Keratinocyte (primary cell): Measurements from ENCODE around the gene VIPR2. TPM values are rescaled to one million over a fixed set of nuclear protein-coding genes. Genes with fewer than 3 reads are reported as not detected.

Experiments
- DNase-seq: peaks from one replicate; pipeline ENCODE4 v3.0.0-alpha.2; 2011; ENCODE audit warnings: low read depth, missing footprints, low spot score
- FAIRE-seq: peaks from 2 replicates; lab custom pipeline; 2011; peaks lifted over from hg19 to GRCh38; lab: Jason Lieb, UNC
- H2AFZ ChIP-seq: 2 replicates; pipeline ENCODE4 v1.6.0; 2012; ENCODE audit warnings: low read length, control low read depth, inconsistent platforms; ENCODE audit not compliant: control insufficient read depth
- H3K27ac ChIP-seq: 2 replicates; pipeline ENCODE4 v1.5.1; 2011; ENCODE audit warnings: low read length; ENCODE audit not compliant: control insufficient read depth, insufficient read depth
- H3K27me3 ChIP-seq: 3 replicates; pipeline ENCODE4 v1.6.0; 2011; ENCODE audit warnings: low read length; ENCODE audit not compliant: control insufficient read depth, insufficient read depth; ENCODE audit errors: extremely low read depth
- H3K36me3 ChIP-seq, 2 experiments: 2 replicates in 1 of 2; 3 replicates in 1 of 2; pipeline ENCODE4 v1.5.1; 2011; ENCODE audit warnings: low read length in 2 of 2, mild to moderate bottlenecking in 1 of 2; ENCODE audit not compliant: control insufficient read depth in 2 of 2, insufficient read depth in 2 of 2; ENCODE audit errors: extremely low read depth in 1 of 2
- H3K4me1 ChIP-seq: 3 replicates; pipeline ENCODE4 v1.5.1; 2011; ENCODE audit warnings: low read length; ENCODE audit not compliant: control insufficient read depth, insufficient read depth; ENCODE audit errors: extremely low read depth
- H3K4me2 ChIP-seq: 3 replicates; pipeline ENCODE4 v1.6.0; 2011; ENCODE audit warnings: low read depth, low read length; ENCODE audit not compliant: control insufficient read depth, insufficient read depth; ENCODE audit errors: extremely low read depth
- H3K4me3 ChIP-seq, 3 experiments: fragments of 200-600 bp in 1 of 3; sonication (generic) in 1 of 3; 2 replicates in 2 of 3; 3 replicates in 1 of 3; pipeline ENCODE4 v1.5.1; 2011 to 2016; ENCODE audit warnings: low read length in 3 of 3, mild to moderate bottlenecking in 3 of 3, control low read depth in 2 of 3, inconsistent platforms in 1 of 3, low read depth in 1 of 3, mixed read lengths in 1 of 3, mixed run types in 1 of 3, moderate library complexity in 1 of 3; ENCODE audit not compliant: control insufficient read depth in 2 of 3, insufficient read depth in 2 of 3; ENCODE audit errors: extremely low read depth in 1 of 3
- H3K79me2 ChIP-seq: 2 replicates; pipeline ENCODE4 v1.6.0; 2012; ENCODE audit warnings: low read length; ENCODE audit not compliant: control insufficient read depth, insufficient read depth
- H3K9ac ChIP-seq: 3 replicates; pipeline ENCODE4 v1.6.0; 2011; ENCODE audit warnings: low read length; ENCODE audit not compliant: control insufficient read depth, insufficient read depth; ENCODE audit errors: extremely low read depth
- H3K9me1 ChIP-seq: 3 replicates; pipeline ENCODE4 v1.6.0; 2011; ENCODE audit warnings: low read length; ENCODE audit not compliant: control insufficient read depth, insufficient read depth; ENCODE audit errors: extremely low read depth
- H3K9me3 ChIP-seq: 2 replicates; pipeline ENCODE4 v1.5.1; 2012; ENCODE audit warnings: low read depth, low read length; ENCODE audit not compliant: control insufficient read depth
- H4K20me1 ChIP-seq: 3 replicates; pipeline ENCODE4 v1.6.0; 2011; ENCODE audit warnings: low read length; ENCODE audit not compliant: control insufficient read depth, insufficient read depth; ENCODE audit errors: extremely low read depth
- CTCF ChIP-seq, 3 experiments: IDR thresholded peaks in 1 of 3; conservative IDR thresholded peaks in 1 of 3; optimal IDR thresholded peaks in 1 of 3; 2 replicates in 2 of 3; 3 replicates in 1 of 3; pipeline versions ENCODE3 to v1.5.1; 2011; ENCODE audit warnings: low read length in 3 of 3, mild to moderate bottlenecking in 3 of 3, moderate library complexity in 2 of 3, control low read depth in 1 of 3, inconsistent platforms in 1 of 3; ENCODE audit not compliant: insufficient read depth in 2 of 3; ENCODE audit errors: extremely low read depth in 1 of 3
- EZH2 ChIP-seq: IDR thresholded peaks from one replicate; pipeline ENCODE4 v1.6.1; 2012; ENCODE audit warnings: inconsistent platforms, mild to moderate bottlenecking, low read length, moderate library complexity
- dilution Hi-C: fragments of 300-500 bp; cut with MboI; formaldehyde crosslinking; loops from one replicate; pipeline ENCODE4 v1.7.0; 2020; ENCODE audit warnings: low sequenced_read_pairs; ENCODE audit not compliant: extremely low pct_ligation_motif_present
- polyA plus RNA-seq, 5 experiments: library from polyadenylated mRNA; depleted of rRNA in 3 of 5; stranded (reverse) in 3 of 5; stranded (forward) in 1 of 5; unstranded in 1 of 5; fragments of >200 nt; gene quantifications; 1 replicate in 1 of 5; 2 replicates in 3 of 5; 3 replicates in 1 of 5; pipeline versions ENCODE4 v1.2.1 to v1.2.3, GENCODE V29; 2011 to 2012; ENCODE audit warnings: missing spikeins in 2 of 5, low read depth in 1 of 5, low replicate concordance in 1 of 5

VIPR2 gene
- polyA plus RNA-seq, 1 donor (not counting 4 experiments of a cell fraction or from before 2014, with no cell fraction given) = not detected

GRCh38 chr7:159051916-159052315 is 92.8 kb downstream of the VIPR2 start:
- no peak overlapping the region for H3K4me2 ChIP-seq
- H3K4me1 ChIP-seq = no peaks in the 10 kb centered on the region
- TF ChIP-seq CTCF (optimal IDR thresholded peaks at IDR 0.05 in 1 of 3, IDR thresholded peaks at IDR 0.05 in 1 of 3, conservative IDR thresholded peaks at IDR 0.05 in 1 of 3; ENCODE audit: extremely low read depth in 1 of 3, insufficient read depth in 2 of 3, low read length in 3 of 3) = no peak
- TF ChIP-seq EZH2 = no peak
- no peaks in the 10 kb centered on the region for H3K79me2 ChIP-seq
- H3K4me3 ChIP-seq = no peak overlapping the region
- no peak overlapping the region for H3K9ac ChIP-seq
- no peak overlapping the region for H3K27ac ChIP-seq
- H4K20me1 ChIP-seq = no peaks in the 10 kb centered on the region
- no peaks in the 10 kb centered on the region for H3K9me3 ChIP-seq
- DNase-seq = no peak
- H3K9me1 ChIP-seq = no peaks in the 10 kb centered on the region
- H2AFZ ChIP-seq = no peak overlapping the region
- H3K36me3 ChIP-seq = no peaks in the 10 kb centered on the region
- no peak for FAIRE-seq
- H3K27me3 ChIP-seq = no peaks in the 10 kb centered on the region
- dilution Hi-C loops = no loop called here

- Histone ChIP-seq H3K4me1 (no peaks in the 10 kb centered on the region), H3K36me3 (no peaks in the 10 kb centered on the region), H3K9ac (no peak overlapping the region), H3K27ac (no peak overlapping the region), H3K79me2 (no peaks in the 10 kb centered on the region), H3K27me3 (no peaks in the 10 kb centered on the region), H4K20me1 (no peaks in the 10 kb centered on the region), H3K9me3 (no peaks in the 10 kb centered on the region), H3K9me1 (no peaks in the 10 kb centered on the region), H3K4me3 (no peak overlapping the region), H3K4me2 (no peak overlapping the region), H2AFZ (no peak overlapping the region)
- dilution Hi-C loops = no loop called here
- FAIRE-seq (no peak), DNase-seq (no peak)
- TF ChIP-seq EZH2 = no peak
- TF ChIP-seq CTCF (optimal IDR thresholded peaks at IDR 0.05 in 1 of 3, IDR thresholded peaks at IDR 0.05 in 1 of 3, conservative IDR thresholded peaks at IDR 0.05 in 1 of 3; ENCODE audit: extremely low read depth in 1 of 3, insufficient read depth in 2 of 3, low read length in 3 of 3) = no peak
Observed at GRCh38 chr7:159050704-159051103, 94.0 kb downstream of the VIPR2 start.
